AG08396 (cell line): ENCODE results near the gene SLC6A6.
A peak's percentile ranks its signal among the peaks of the same experiment; 100 is the strongest.

ENCODE experiments used
- DNase-seq: peaks from one replicate; pipeline ENCODE4 v3.0.0; 2012; ENCODE audit warnings: low spot score, mixed read lengths

SLC6A6 gene

DNA sequence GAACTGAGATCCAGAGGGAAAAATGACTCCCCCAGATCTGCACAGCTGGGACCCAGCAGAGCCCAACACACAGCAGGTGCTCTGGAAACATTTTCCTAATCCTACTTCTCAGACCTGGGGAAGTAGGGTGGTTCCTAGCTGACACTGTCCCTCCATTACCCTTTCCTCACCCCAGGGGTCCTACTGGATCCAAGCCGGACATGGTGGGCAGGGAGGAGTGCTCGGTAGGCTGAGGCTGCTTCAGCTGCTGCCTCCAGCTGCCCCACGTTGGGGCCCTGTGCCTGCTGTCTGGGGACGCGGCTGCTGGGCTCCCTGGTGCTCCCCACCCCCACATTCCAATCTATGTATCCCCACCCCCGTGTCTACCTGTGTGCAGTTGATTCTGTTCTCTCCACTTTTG, 29.8 kb upstream of the SLC6A6 start:
- no peak for DNase-seq

GRCh38 chr3:14373753-14374376, 28.5 kb upstream of the SLC6A6 start:
- DNase-seq, result no peak

GRCh38 chr3:14374444-14374883, 27.9 kb upstream of the SLC6A6 start:
- peak; percentile 39 for DNase-seq

DNA sequence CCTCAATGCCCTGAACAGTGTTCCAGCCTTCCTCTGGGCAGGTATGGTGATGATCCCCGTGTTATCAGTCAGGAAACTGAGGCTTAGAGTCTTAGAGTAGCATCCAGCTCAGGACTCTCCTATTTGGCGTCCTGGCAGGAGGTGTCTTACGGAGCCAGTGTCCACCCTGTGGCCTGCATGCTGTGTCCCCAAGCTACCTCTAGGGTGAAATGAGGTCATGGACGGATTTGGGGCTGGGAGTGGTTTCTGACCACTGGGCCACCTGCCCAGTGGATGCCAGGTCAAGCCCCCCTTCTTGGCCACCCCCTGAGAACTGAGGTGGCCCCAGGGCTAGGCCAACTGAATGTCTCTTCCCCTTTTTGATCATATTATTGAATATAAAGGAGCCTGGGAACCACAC, 27.2 kb upstream of the SLC6A6 start:
- DNase-seq, result no peak

GRCh38 chr3:14376348-14377043, 25.9 kb upstream of the SLC6A6 start:
- DNase-seq, result no peak

DNA sequence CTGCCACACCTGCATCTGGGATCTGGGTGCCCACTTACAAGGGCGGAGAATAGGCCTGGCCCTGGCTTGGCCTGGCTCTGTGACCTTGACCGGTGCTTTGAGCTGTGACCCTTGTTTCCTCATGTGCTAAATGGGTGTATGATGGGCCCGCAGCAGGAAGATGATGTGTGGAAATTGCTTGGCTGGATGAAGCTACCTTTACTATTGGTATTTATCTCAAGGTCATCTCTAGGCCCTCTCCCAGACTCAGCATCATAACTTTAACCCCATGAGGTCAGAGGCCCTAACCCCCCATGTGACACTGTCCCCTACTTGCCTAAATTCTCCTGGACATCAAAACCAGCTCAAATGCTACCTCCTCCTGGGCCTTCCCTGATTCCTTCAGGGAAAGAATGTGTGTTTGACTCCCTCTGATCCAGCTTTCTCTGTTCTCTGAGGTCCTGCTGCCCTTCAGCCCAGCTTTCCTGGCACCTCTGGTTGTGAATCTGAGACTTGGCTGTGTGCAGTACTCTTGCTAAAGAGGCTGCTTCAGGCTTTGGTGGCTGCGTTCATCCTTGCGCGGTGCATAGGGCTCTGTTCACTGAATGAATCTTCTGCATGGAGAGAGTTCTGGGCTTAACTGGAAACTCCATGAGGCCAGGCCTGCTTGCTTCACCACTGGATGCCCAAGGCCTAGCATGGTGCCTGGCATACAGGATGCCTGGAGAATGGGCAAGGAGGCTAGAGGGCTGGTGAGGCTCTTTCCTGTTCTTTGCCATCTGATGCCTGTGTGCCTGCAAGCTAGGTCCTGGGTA, 25.2 kb upstream of the SLC6A6 start:
- no peak for DNase-seq

DNA sequence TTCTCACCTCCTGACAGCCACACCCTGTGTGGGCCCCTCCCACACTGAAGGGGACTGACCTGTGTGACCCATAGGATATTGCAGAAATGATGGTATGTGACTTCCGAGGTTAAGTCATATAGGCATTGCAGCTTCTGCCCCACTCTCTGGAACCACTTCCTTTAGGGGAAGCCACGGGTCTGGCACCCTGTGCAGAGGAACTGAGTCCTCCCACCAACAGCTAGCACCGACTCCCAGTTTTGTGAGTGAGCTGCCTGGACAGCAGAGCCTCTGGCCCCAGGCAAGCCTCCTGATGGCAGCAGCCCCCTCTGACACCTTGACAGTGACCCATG, 24.6 kb upstream of the SLC6A6 start:
- DNase-seq, result no peak

- DNase-seq, result no peak
Observed at GRCh38 chr3:14378415-14378814, 24.0 kb upstream of the SLC6A6 start.

DNA sequence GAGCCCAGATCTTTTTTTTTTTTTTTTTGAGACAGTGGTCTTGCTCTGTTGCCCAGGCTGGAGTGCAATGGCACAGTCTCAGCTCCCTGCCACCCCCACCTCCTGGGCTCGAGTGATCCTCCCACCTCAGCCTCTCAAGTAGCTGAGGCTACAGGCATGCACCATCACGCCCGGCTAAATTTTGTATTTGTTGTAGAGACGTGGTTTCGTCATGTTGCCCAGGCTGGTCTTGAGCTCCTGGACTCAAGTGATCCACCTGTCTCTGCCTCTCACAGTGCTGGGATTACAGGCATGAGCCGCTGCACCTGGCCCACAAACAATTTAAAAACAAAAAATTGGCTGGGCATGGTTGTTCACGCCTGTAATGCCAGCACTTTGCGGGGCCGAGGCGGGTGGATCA, 22.6 kb upstream of the SLC6A6 start:
- DNase-seq, result no peak

DNA sequence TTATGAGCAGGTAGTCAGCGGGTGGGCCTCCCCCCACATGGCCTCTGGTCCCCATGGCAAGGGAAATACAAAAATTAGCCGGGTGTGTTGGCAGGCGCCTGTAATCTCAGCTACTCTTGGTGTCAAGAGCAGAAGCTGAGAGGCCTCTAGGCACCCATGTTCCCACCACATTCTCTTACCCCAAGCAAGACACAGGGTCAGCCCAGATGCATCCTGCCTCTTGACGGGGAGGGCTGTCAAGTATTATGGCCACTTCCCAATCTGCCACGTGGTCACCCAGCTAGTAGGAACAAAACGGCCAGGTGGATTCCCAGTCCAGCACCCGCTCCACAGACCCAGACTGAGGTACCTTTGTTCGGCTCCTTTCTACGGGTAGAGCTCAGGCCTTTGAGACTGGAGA, 16.2 kb upstream of the SLC6A6 start:
- no peak for DNase-seq

DNA sequence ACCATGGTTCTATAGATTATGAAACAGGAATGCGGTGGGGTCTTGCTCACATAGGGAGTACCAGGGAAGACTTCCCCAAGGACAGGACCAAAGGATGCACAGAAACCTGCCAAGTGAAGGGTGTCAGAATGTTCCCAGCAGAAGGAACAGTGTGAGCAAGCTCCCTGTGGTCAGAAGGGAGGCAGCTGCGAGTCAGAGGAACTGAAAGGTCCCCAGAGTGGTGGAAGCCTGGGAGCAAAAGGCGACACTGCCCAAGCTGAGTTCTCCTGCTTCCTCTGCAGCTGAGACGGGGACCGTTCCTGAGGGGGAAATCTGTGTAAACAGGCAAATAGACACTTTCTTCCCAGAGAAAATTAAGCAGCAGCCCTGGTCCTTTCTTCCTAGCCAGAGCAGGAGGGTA, 14.2 kb upstream of the SLC6A6 start:
- no peak for DNase-seq

GRCh38 chr3:14389166-14389606, 13.2 kb upstream of the SLC6A6 start:
- no peak for DNase-seq

- no peak for DNase-seq
Observed at GRCh38 chr3:14389716-14390115, 12.7 kb upstream of the SLC6A6 start.

- DNase-seq, result peak; percentile 85
Observed at GRCh38 chr3:14391033-14391432, 11.4 kb upstream of the SLC6A6 start.

DNA sequence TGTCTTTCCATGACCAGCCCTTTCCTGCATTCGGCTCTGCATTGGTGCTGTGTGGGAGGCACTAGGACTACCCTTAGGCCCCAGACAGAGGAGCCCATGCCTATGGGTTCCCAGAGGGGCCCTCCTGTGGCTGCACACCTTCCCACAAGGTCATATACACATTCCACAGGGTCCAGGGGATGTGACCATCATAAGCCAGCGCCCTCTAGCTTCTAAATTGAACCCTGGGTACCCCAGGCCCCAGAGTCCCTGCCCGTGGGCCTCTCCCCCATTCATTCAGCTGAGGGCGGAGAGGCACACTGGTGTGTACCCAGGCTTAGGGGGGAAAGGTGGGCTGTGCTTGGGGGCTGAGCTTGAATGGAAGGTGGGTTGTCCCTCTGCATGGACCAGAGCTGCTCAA, 10.2 kb upstream of the SLC6A6 start:
- no peak for DNase-seq

GRCh38 chr3:14392803-14393319, 9.5 kb upstream of the SLC6A6 start:
- DNase-seq, result no peak

DNA sequence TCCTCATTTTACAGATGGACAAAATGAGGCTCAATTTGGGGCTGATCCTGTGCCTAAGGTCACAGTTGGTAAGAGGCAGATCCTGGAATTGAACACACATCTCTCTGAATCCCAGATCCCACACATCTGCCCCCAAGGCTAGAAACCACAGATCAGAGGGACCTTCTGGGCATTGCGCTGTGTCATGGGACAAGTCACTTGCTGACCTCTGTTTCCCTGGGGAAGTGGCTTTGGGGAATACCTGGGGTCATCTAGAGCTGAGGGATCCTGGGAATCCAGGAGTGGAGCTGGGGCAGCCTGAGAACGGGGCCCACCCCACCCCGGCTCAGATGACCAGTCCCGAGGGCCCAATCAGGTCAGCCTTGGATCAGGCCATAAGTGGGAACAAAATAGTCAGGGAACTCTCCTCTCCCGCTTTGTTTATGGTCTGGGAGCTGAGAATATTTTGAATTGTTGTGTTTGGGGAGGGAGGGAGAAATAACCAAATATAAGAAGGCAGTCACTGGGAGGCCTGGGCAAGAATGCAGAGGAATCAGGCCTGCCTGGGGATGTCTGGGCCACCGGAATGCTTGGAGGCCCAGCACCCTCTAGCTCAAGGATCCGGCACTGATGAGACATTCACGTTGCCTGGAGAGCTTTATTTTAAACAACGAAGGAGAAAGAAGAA, 8.8 kb upstream of the SLC6A6 start:
- peak; percentile 76 for DNase-seq

- DNase-seq, result no peak
Observed at GRCh38 chr3:14396031-14396692, 6.2 kb upstream of the SLC6A6 start.

DNA sequence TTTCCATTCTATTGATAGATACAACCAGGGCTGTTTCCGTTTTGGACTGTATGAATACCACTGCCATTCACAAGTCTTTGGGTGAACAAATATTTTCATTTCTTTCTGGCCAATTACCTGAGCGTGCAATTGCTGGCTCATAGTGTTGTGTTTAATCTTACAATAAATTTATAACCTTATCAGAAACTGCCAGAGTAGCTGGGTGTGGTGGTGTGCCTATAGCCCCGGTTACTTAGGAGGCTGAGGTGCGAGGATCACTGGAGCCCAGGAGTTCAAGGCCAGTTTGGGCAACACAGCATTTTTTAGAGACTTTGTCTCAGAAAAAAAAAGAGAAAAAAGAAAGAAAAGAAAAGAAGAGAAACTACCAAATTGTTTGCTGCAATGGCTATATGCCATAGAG, 5.4 kb upstream of the SLC6A6 start:
- DNase-seq, result no peak

- DNase-seq, result no peak
Observed at GRCh38 chr3:14397531-14397930, 4.9 kb upstream of the SLC6A6 start.

- DNase-seq, result no peak
Observed at GRCh38 chr3:14397940-14398796, 4.2 kb upstream of the SLC6A6 start.
